Muscle of arm (tissue), 12 donors: Measurements from ENCODE around the gene CCDC68. TPM values are rescaled to one million over a fixed set of nuclear protein-coding genes. Genes with fewer than 3 reads are reported as not detected.

ENCODE experiments used
- DNase-seq: peaks from one replicate; pipeline ENCODE4 v3.0.0-alpha.2; 2013
- polyA plus RNA-seq, 12 donors: library from polyadenylated mRNA; unstranded; fragments of 120-200 nt; gene quantifications; one replicate each; pipeline ENCODE4 v1.2.1, GENCODE V29; 2013; ENCODE audit not compliant: insufficient read length in 12 of 12

The CCDC68 gene
- polyA plus RNA-seq, 12 donors: 0.28 to 18.0 (median 1.2) TPM; not detected in 1

DNA sequence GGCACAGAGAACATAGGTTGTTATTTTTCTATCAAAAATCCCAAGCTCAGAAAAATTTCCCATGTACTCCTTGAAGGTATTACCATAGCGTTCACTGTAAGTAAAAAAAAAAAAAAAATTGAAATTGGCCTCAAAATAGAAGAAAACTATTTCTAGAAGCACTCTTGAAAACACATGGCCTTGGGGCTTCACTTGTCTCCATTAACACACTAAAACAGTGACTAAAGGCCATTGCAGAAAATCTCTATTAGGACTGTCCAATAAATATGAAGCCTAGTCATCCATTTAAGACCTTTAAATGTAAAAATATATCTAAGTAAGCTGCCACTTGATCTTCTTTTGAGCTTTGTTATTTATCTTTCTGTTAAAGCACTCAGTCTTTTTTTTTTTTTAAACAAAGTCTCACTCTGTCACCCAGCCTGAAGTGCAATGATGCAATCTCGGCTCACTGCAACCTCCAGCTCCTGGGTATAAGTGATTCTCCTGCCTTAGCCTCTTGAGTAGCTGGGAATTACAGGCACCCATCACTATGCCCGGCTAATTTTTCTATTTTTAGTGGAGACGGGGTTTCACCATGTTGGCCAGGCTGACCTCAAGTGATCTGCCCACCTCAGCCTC, 35.8 kb downstream of the CCDC68 start:
- no peak for DNase-seq

DNA sequence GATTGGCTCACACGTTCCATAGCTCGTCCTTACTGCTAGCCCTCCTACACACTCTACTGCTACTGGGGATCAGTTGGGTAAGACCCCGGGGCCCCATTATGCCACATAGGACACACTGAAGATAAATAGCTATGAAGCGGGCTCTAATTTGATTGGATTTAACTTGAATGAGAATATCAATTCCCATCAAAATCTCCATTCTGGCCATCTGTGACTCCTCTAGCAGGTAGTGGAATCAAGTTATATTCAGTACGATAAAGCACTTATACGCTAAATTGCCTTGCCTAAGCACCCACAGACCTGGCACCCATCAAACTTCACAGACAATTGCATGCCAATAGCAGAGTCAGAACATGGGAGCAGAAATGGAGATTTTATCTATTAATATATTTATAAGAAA, 39.8 kb downstream of the CCDC68 start:
- no peak for DNase-seq

DNA sequence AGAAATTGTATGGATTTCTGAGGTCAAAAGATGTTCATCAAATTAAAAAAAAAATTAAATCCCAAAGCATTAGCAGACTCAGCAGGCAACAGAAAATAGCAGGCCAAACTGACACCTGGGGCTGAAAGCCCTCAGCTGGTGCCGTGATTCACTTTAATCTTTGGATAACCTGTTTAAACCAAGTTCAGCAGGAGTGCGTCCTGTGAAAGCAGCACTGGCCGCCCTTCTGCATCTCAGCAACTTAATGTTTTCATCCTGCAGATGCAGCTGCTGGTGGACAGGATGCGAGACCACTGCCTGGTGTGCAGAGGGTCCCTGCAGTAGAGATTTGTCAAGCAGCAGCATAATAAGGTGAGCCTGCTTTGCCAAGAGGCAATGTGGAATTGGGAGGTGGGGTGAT, 41.2 kb downstream of the CCDC68 start:
- no peak for DNase-seq

DNA sequence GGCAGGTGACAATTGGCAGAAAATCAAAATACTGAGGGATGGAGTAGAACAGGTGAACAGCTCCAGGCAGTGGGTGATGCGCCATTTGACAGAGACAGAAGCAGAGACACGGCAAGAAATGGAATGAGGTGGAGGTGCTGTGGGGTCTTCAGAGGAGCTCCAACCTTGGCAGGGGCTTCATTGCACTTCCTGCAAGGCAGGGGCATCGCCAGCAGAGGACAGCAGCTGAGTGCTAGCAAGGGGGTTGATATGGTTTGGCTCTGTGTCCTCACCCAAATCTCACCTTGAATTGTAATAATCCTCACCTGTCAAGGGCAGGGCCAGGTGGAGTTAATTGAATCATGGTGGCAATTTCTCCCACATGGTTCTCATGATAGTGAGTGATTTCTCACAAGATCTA, 42.8 kb downstream of the CCDC68 start:
- DNase-seq: no peak

DNA sequence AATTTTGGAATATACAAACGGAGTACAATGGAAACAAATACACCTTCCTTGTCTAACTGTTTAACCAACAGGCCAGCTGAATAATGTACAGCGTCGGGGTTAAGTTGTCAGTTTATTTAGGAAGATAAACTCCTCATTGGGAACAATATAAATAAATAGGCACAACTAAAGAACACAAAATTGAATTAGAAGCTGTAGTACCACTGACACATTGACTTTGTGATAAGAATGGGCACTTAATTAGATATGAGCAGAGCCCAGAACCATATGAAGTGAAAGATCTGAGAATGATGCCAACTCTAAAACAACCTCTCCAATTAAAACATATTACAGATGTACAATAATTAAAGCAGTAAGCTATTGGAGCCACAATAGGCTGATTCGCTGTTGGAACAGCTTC, 44.4 kb downstream of the CCDC68 start:
- DNase-seq: no peak

DNA sequence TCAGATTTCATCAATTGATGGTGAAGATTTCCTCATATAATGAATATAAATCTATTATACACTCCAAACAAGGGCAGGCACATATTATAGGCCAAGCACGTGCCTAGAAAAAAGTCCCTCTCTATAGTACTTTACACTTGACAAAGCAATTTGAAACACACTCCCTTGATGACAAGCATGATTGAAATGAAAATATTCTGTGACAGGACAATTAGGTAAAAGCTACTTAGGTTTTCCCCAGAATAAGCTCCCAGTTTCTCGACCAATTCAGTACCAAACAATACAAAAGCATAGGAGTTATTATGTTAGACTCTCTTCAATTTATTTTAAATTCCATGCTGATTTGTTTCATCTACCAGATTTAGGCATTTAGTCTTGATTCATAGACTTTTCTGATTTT, 47.7 kb downstream of the CCDC68 start:
- DNase-seq: no peak

DNA sequence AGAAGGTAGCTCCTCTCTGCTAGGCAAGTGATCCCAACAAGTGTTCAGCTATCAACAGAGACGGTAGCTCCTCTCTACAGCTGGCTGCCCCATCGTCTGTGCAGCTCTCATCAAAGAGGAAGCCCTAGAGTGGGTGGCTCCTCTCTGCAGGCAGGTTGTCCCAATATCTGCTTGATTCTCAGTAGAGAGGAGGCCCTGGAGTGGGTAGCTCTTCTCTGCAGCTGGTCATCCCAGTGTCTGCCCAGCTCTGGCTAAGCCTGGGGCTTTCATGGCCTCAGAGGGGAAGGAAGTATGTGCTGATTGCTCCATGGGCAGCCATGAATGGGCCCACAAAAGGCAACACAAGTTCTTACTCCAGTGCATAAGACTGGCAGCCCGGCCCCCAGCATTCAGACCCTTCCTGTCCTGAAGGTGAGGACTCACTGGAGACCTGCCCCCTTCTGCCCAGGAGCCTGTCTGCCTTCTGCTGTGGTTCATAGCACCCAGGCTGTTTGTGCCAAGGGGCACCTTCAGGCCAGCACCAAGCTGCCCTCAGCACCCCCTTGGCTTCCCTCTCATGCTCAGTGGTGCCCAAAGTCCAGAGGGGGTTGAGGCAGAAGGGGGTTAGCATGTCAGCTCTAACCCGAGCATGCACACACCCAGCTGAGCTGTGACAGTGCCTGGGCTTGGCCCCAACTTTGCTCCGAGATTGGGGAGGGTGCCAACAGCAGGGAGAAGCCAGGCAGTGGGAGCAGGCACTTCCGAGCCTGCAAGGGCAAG, 48.9 kb downstream of the CCDC68 start:
- no peak for DNase-seq

DNA sequence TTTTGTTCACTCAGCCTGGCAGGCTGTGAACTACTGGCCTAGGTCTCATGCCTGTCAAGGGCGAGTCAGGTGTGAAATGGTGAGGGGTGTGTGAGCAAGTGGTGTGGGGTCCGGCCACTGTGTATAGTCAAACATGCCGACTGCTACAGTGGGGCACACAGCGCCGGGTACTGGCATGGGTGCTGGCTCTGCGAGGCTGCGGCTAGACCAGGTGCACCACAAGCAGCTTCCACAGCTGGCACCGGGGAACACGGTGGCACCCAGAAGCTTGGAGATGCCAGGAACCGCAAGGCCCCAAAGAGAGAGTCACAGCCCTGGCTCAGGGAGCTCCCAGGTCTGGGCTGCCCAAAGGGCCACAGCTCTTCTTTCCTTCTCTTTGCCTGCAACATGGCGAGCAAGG, 49.7 kb downstream of the CCDC68 start:
- DNase-seq: no peak

DNA sequence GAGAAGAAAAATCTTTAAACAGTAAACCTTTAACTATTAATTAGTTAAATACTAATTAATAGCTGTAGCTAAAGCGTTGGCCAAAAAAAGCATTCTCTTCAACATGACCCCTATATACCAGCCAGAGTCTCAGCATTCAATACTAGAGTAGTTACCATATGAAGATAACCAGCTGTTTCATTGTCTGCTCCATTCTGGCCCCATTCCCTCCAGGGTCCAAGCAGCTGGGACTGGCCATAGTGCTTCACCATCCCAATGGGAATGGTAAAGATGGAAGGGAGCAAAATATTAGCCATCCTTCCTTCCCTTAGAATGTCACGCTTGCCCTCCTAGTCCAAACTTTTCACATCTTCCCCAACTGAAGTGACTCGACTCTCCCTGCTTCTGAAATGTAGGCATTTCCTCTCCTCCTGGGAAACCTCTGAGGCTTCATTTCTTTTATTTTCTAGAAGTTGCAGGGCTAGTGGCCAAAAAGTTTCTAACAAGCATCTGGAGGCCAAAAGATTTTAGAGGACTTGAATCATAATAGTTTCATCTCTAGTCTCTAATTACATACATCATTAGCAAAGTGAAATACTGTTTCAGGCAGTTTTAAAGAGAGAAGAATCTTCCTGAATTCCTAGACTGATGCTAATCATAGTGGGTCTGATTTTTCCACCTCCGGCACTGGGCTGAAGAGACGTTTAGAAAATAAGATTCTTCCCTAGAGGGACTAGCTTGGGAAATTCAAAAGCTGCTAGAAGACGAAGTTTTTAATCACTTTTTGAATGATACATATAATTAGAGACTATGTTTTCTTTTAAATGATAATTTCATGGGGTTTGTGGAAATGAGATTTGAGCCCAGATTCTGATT, 52.7 kb downstream of the CCDC68 start:
- DNase-seq: no peak

DNA sequence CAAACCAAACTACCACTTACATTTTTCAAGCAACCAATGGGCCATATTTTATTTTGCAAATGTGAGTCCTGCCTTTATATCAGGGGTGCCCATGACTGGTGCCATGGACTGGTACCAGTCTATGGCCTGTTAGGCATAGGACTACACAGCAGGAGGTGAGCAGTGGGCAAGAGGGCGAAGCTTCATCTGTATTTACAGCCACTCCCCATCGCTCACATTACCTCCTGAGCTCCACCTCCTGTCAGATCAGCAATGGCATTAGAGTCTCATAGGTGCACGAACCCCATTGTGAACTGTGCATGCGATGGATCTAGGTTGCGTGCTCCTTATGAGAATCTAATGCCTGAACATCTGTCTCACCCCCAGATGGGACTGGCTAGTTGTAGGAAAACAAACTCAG, 53.6 kb downstream of the CCDC68 start:
- DNase-seq: no peak

DNA sequence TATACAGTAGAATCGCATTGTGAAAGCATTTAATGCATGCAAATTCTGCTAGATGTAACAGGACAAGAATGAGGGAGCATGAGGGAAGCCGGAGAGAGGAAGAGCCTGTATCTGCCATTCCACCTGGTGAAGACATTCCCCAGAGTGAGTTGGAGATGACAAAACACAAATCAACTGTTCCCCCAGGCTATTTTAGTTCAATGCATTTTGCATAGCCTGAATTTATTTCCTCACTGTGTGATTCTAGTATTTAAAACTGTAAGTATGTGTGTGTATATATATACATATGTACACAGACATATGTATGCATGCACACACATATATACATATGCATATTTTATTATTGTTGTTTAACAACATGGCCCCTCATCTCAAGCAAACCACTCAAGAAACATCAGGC, 54.7 kb downstream of the CCDC68 start:
- no peak for DNase-seq

DNA sequence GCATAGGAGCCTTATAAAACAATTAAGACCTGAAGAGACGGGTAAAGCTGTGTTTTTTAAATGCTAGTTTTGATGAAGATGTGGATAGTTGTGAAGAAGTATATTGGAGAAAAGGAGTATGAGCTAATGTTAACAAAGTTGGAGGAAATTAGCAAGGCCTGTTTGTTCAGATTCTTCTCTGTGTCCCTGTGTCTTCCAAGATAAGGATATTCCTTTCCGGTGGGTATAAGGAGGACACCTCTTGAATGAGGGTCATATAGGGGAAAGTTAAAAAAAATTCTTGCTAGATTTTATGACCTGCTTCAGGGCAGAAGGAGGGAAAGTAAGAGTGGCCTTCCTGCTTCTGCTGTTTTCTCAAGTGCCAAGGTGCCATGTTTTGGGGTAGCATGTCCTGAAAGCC, 59.0 kb downstream of the CCDC68 start:
- DNase-seq: no peak

DNA sequence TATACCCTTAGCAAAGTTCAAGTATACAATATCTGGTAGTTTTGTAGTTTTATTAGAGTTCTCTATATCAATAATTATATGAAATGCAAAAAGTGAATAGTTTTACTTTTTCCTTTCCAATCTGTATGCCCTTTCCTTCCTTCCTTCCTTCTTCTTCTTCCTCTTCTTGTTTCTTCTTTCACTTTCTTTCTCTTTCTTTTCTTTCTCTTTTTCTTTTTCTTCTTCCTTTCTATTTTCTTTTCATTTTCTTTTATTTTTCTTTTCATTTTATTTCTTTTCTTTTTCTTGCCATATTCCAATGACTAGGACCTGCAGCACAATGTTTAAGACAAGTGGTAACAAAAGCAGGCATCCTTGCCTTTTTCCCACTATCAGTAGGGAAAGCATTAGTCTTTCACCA, 59.8 kb downstream of the CCDC68 start:
- DNase-seq: no peak

DNA sequence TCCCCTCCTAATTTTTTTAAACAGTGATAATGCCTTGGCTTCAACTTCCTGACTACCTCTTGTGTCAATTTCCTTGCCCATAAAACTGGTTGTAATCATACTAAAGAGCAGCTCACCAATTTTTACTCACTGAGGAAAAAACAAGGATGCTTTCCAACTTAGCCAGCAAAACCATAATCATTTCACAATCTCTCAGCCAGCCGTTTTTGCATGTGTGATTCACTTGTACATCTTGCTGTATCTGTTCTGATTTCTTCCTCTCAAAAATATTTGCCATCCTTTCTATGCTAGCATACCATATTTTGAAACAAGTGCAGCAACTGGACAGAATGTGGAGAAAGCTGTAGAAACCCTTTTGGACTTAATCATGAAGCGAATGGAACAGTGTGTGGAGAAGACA, 70.3 kb downstream of the CCDC68 start:
- no peak for DNase-seq

DNA sequence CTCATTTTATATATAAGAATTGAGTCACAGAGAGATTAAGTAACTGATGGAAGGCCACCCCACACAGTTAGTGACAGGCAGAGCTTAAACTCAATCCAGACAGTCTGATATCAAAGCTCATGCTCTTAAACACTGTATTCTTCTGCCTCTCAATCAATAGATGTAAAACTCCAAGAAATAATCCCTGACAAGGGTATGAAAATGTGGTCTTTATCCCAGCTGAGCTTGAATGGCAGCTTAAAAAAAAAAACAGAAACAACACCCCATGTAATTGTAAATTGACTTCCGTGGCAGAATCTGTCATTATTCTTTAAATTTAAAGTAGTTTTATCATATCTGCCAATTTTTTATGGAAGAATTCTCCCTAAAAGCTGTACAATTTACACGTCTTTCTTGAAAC, 70.9 kb downstream of the CCDC68 start:
- no peak for DNase-seq

DNA sequence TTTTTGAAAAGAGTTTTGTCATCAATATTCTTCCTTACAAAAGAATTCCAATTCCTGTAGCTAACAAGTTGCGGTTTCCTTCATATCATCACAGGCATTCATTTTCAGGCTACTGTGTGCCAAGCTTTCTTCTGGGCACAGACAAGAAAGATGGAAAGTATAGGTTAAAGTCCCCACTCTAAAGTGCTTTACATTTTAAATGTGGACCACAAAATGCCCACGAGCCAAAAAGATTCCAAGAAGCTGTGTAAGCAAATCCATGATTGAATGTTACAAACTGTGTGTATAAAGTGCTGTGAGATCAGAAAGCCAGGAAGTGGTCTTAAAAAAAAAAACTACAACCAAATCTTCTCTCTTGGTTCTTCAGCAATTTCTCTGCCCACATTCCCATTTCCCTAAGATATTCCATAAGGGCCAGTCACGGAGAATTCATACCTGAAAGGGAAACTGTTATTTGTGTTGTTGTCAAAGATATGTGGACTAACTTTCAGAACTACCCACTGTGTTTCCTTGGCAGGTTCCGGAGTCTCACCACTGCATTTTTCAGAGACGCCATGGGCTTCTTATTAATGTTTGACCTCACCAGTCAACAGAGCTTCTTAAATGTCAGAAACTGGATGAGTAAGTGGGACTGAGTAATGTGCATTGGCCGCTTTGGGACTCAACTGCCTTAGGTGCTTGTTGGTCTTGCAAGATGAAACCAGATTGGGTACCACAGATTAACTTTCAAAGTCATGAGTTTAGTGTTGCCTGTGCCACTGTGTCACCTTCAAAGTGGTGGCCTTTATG, 75.3 kb downstream of the CCDC68 start:
- no peak for DNase-seq

DNA sequence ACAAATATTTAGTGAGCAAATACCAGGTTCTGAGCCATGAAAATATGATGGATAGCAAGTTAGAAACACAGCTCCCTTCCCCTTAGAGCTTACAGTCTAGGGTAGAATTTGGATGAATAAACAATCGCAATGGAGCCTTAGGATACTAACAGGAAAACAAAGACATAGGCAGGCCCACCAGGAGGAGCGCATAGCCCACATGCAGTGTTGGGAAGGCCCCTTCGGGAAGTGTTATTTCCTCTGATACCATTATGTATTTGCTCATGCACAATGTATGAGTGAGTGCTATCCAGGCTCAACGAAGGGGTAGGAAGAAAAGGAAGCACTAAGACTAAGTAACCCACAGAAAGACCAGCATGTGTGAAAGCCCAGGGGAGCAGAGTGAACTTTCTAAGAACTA, 76.9 kb downstream of the CCDC68 start:
- DNase-seq: no peak

DNA sequence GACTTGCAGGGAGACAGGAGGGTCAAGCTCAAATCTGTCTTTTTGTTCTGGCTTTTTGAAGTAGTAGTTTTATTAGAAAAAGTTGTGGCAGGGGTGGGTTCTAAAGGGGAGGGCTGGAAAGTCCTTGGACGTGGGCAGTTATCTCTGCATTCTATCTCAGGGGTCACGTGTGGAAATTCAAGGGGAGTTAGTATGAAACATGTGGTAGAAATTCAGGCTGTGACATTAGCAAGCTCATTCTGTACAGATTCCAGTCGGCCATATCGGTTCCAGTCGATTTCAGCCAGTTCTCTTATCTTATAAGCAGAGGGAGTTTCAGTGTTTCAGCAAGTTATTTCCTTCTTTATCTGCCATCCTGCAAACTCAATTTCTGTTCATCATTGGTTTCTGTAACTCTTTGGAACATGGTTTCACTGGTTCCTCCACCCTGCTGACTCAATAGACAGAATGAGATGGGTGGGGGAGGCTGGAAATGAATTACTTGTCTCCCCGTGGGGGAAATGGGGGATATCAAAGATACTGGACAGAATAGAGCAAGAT, 78.0 kb downstream of the CCDC68 start:
- DNase-seq: no peak

DNA sequence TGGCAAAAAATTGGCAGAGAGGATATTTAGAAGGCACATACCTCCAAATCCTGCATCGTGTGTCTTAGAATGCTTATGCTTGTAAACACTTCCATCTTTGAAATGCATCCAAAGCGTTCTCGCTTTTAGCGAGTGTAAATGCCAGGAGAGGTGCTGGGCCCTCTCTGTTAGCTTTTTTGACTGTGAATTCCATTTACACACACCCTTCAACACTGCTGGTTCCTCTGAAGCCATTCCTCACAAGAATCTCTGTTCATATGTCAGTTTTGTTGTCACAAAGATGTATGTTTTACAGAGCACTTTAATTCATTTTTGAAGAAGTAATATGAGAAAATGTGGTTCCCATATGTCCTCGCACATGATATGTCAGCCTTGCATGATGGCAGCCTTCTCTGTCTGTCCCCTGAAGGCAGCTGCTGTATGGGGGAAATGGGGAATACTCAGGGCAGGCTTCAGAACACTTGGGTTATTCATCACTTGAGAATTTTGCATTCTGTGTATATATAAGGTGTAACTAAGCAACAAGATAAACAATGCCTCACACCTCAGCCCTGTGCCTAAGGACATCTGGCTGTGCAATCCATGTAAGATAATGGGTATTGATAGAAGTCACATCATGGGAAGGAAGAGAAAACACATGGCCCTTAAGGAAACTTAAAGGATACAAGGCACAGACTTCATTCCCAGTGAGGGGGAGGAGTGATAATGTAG, 78.7 kb downstream of the CCDC68 start:
- no peak for DNase-seq

DNA sequence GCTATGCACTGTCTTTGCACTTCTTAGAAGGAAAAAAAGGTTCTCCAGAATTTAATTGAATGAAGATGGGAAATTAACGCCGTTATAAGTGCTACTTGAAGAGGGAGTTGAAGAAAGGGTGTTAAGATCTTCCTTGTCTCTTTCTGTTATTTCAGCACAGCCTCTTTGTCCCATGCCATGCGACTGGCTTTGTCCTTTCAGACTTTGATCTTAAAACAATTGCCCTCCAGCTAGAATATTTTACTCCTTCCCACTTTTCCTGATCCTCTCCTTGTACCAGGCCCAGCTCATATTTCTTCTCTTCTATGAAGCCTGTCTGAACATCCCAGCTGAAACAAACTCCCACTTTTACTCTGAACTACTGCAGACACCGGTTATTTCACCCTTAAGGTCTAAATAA, 79.6 kb downstream of the CCDC68 start:
- DNase-seq: no peak
